ENCODE results near the gene FPGS. TPM values are rescaled to one million over a fixed set of nuclear protein-coding genes. Genes with fewer than 3 reads are reported as not detected.

The FPGS gene
- total RNA-seq, 2 donors from 2014 or later, result 31.6 to 55.1 TPM

- Histone ChIP-seq H3K9me3 (no peaks in the 10 kb centered on the region), H3K4me1 (peaks cover 7% of the 10 kb centered on the region), H3K36me3 (no peaks in the 10 kb centered on the region), H3K9ac (ENCODE audit: low read depth in 2 of 2, low read length in 2 of 2) (no peak overlapping the region), H3K4me3 (no peak overlapping the region), H3K27me3 (no peaks in the 10 kb centered on the region), H3K27ac (no peak overlapping the region)
- no peak for DNase-seq
- no peak for TF ChIP-seq CTCF (IDR thresholded peaks at IDR 0.05)
- intact Hi-C loops (cut with DNase I), result no loop called here
Measured at GRCh38 chr9:127768698-127769097, 34.0 kb upstream of the FPGS start.

GRCh38 chr9:127769101-127769500, 33.6 kb upstream of the FPGS start:
- no peaks in the 10 kb centered on the region for H3K27me3 ChIP-seq
- H3K27ac ChIP-seq, result no peak overlapping the region
- no peak overlapping the region for H3K9ac ChIP-seq (ENCODE audit: low read depth in 2 of 2, low read length in 2 of 2)
- DNase-seq, result no peak
- H3K36me3 ChIP-seq, result no peaks in the 10 kb centered on the region
- no peak for TF ChIP-seq CTCF (IDR thresholded peaks at IDR 0.05)
- H3K4me3 ChIP-seq, result no peak overlapping the region
- H3K4me1 ChIP-seq, result peaks cover 7% of the 10 kb centered on the region
- intact Hi-C loops (cut with DNase I), result no loop called here
- H3K9me3 ChIP-seq, result no peaks in the 10 kb centered on the region

- H3K4me3 ChIP-seq, result peak overlapping the region; percentile 48
- peak overlapping the region in 1 of 2 donors; percentile 53 for H3K9ac ChIP-seq (ENCODE audit: low read depth in 2 of 2, low read length in 2 of 2)
- TF ChIP-seq CTCF (IDR thresholded peaks at IDR 0.05), result no peak
- DNase-seq, result no peak
- peaks cover 7% of the 10 kb centered on the region for H3K4me1 ChIP-seq
- no peaks in the 10 kb centered on the region for H3K36me3 ChIP-seq
- no peaks in the 10 kb centered on the region for H3K9me3 ChIP-seq
- H3K27me3 ChIP-seq, result no peaks in the 10 kb centered on the region
- intact Hi-C loops (cut with DNase I), result no loop called here
- H3K27ac ChIP-seq, result peak overlapping the region; percentile 69
Measured at GRCh38 chr9:127769929-127770582, 32.6 kb upstream of the FPGS start.

- H3K9ac ChIP-seq (ENCODE audit: low read depth in 2 of 2, low read length in 2 of 2), result peak overlapping the region; percentile 44 to 53
- DNase-seq, result no peak
- no peaks in the 10 kb centered on the region for H3K27me3 ChIP-seq
- H3K27ac ChIP-seq, result peak overlapping the region; percentile 69
- TF ChIP-seq CTCF (IDR thresholded peaks at IDR 0.05), result no peak
- H3K9me3 ChIP-seq, result no peaks in the 10 kb centered on the region
- H3K36me3 ChIP-seq, result no peaks in the 10 kb centered on the region
- intact Hi-C loops (cut with DNase I), result no loop called here
- H3K4me3 ChIP-seq, result peak overlapping the region; percentile 48
- H3K4me1 ChIP-seq, result peaks cover 7% of the 10 kb centered on the region
Measured at GRCh38 chr9:127770583-127770904, 32.1 kb upstream of the FPGS start.

GRCh38 chr9:127770905-127771569, 31.6 kb upstream of the FPGS start:
- Histone ChIP-seq H3K4me3 (peak overlapping the region; percentile 48), H3K9me3 (no peaks in the 10 kb centered on the region), H3K36me3 (no peaks in the 10 kb centered on the region), H3K4me1 (peaks cover 7% of the 10 kb centered on the region), H3K27me3 (no peaks in the 10 kb centered on the region), H3K9ac (ENCODE audit: low read depth in 2 of 2, low read length in 2 of 2) (peak overlapping the region; percentile 53 to 56), H3K27ac (peak overlapping the region; percentile 69)
- no peak for TF ChIP-seq CTCF (IDR thresholded peaks at IDR 0.05)
- DNase-seq, result peak; percentile 98
- intact Hi-C loops (cut with DNase I), result no loop called here
